Measurements from ENCODE around the gene TNRC6C.
"Not testable (repeated sequence)": the region's sequence is repeated elsewhere in the genome, so short reads cannot be mapped to it uniquely, and the experiment has no call there.

TNRC6C gene

GRCh38 chr17:77968788-77969187, 10.3 kb downstream of the TNRC6C start:
- peaks cover 16% of the 10 kb centered on the region for H3K4me1 ChIP-seq (ENCODE audit: insufficient read depth, low read length)
- 95% methylated on average over 3 of the region's 3 CpGs for WGBS
- no peak overlapping the region for H3K9ac ChIP-seq (ENCODE audit: low read depth, low read length)
- H3K36me3 ChIP-seq (ENCODE audit: insufficient read depth, low read length) = no peaks in the 10 kb centered on the region
- no peak overlapping the region for H3K4me3 ChIP-seq (ENCODE audit: low read length)
- no peak overlapping the region for H3K27ac ChIP-seq (ENCODE audit: low read depth, low read length)
- H3K9me3 ChIP-seq (ENCODE audit: insufficient read depth, low read depth, low read length) = no peaks in the 10 kb centered on the region
- no peaks in the 10 kb centered on the region for H3K27me3 ChIP-seq (ENCODE audit: insufficient read depth, low read length)

GRCh38 chr17:77972271-77972670, 13.8 kb downstream of the TNRC6C start:
- 88% methylated on average over 2 of the region's 3 CpGs for WGBS
- not testable (repeated sequence) for H3K4me3 ChIP-seq (ENCODE audit: low read length); H3K9me3 ChIP-seq (ENCODE audit: insufficient read depth, low read depth, low read length); H3K9ac ChIP-seq (ENCODE audit: low read depth, low read length); H3K36me3 ChIP-seq (ENCODE audit: insufficient read depth, low read length); H3K27me3 ChIP-seq (ENCODE audit: insufficient read depth, low read length); H3K27ac ChIP-seq (ENCODE audit: low read depth, low read length); H3K4me1 ChIP-seq (ENCODE audit: insufficient read depth, low read length)

- Histone ChIP-seq H3K36me3 (ENCODE audit: insufficient read depth, low read length) (no peaks in the 10 kb centered on the region), H3K27ac (ENCODE audit: low read depth, low read length) (no peak overlapping the region), H3K9ac (ENCODE audit: low read depth, low read length) (no peak overlapping the region), H3K4me1 (ENCODE audit: insufficient read depth, low read length) (peaks cover 14% of the 10 kb centered on the region), H3K27me3 (ENCODE audit: insufficient read depth, low read length) (no peaks in the 10 kb centered on the region), H3K9me3 (ENCODE audit: insufficient read depth, low read depth, low read length) (no peaks in the 10 kb centered on the region), H3K4me3 (ENCODE audit: low read length) (no peak overlapping the region)
- WGBS = 92% methylated on average over 2 of the region's 2 CpGs
Measured at GRCh38 chr17:77973953-77974352, 15.4 kb downstream of the TNRC6C start.

- H3K9me3 ChIP-seq (ENCODE audit: insufficient read depth, low read depth, low read length) = no peaks in the 10 kb centered on the region
- H3K9ac ChIP-seq (ENCODE audit: low read depth, low read length) = no peak overlapping the region
- no peak overlapping the region for H3K27ac ChIP-seq (ENCODE audit: low read depth, low read length)
- H3K4me1 ChIP-seq (ENCODE audit: insufficient read depth, low read length) = peaks cover 14% of the 10 kb centered on the region
- H3K27me3 ChIP-seq (ENCODE audit: insufficient read depth, low read length) = no peaks in the 10 kb centered on the region
- WGBS = 59% methylated on average over 2 of the region's 4 CpGs
- no peaks in the 10 kb centered on the region for H3K36me3 ChIP-seq (ENCODE audit: insufficient read depth, low read length)
- H3K4me3 ChIP-seq (ENCODE audit: low read length) = no peak overlapping the region
Measured at GRCh38 chr17:77974396-77974795, 15.9 kb downstream of the TNRC6C start.

- not testable (repeated sequence) for H3K9me3 ChIP-seq (ENCODE audit: insufficient read depth, low read depth, low read length); H3K36me3 ChIP-seq (ENCODE audit: insufficient read depth, low read length); H3K9ac ChIP-seq (ENCODE audit: low read depth, low read length); H3K4me3 ChIP-seq (ENCODE audit: low read length); H3K27me3 ChIP-seq (ENCODE audit: insufficient read depth, low read length); H3K27ac ChIP-seq (ENCODE audit: low read depth, low read length); H3K4me1 ChIP-seq (ENCODE audit: insufficient read depth, low read length)
- WGBS = 95% methylated on average over 6 of the region's 6 CpGs
Measured at GRCh38 chr17:77982430-77982829, 23.9 kb downstream of the TNRC6C start.

- Histone ChIP-seq H3K9me3 (ENCODE audit: insufficient read depth, low read depth, low read length) (no peaks in the 10 kb centered on the region), H3K27ac (ENCODE audit: low read depth, low read length) (no peak overlapping the region), H3K27me3 (ENCODE audit: insufficient read depth, low read length) (no peaks in the 10 kb centered on the region), H3K4me3 (ENCODE audit: low read length) (no peak overlapping the region), H3K9ac (ENCODE audit: low read depth, low read length) (no peak overlapping the region), H3K4me1 (ENCODE audit: insufficient read depth, low read length) (peaks cover 16% of the 10 kb centered on the region), H3K36me3 (ENCODE audit: insufficient read depth, low read length) (no peaks in the 10 kb centered on the region)
- 94% methylated on average over 3 of the region's 3 CpGs for WGBS
Measured at GRCh38 chr17:77990301-77990700, 31.8 kb downstream of the TNRC6C start.

- not testable (repeated sequence) for H3K9ac ChIP-seq (ENCODE audit: low read depth, low read length); H3K9me3 ChIP-seq (ENCODE audit: insufficient read depth, low read depth, low read length); H3K27ac ChIP-seq (ENCODE audit: low read depth, low read length); H3K27me3 ChIP-seq (ENCODE audit: insufficient read depth, low read length); H3K4me3 ChIP-seq (ENCODE audit: low read length); H3K36me3 ChIP-seq (ENCODE audit: insufficient read depth, low read length)
- peaks cover 16% of the 10 kb centered on the region for H3K4me1 ChIP-seq (ENCODE audit: insufficient read depth, low read length)
- 82% methylated on average over 7 of the region's 7 CpGs for WGBS
Measured at GRCh38 chr17:77993735-77994134, 35.2 kb downstream of the TNRC6C start.

- no peaks in the 10 kb centered on the region for H3K9me3 ChIP-seq (ENCODE audit: insufficient read depth, low read depth, low read length)
- 79% methylated on average over 5 of the region's 6 CpGs for WGBS
- peaks cover 20% of the 10 kb centered on the region for H3K4me1 ChIP-seq (ENCODE audit: insufficient read depth, low read length)
- no peak overlapping the region for H3K27ac ChIP-seq (ENCODE audit: low read depth, low read length)
- H3K27me3 ChIP-seq (ENCODE audit: insufficient read depth, low read length) = no peaks in the 10 kb centered on the region
- no peaks in the 10 kb centered on the region for H3K36me3 ChIP-seq (ENCODE audit: insufficient read depth, low read length)
- no peak overlapping the region for H3K4me3 ChIP-seq (ENCODE audit: low read length)
- no peak overlapping the region for H3K9ac ChIP-seq (ENCODE audit: low read depth, low read length)
Measured at GRCh38 chr17:77995146-77995852, 36.8 kb downstream of the TNRC6C start.

- Histone ChIP-seq H3K9me3 (ENCODE audit: insufficient read depth, low read depth, low read length) (no peaks in the 10 kb centered on the region), H3K4me3 (ENCODE audit: low read length) (no peak overlapping the region), H3K9ac (ENCODE audit: low read depth, low read length) (no peak overlapping the region), H3K27me3 (ENCODE audit: insufficient read depth, low read length) (no peaks in the 10 kb centered on the region), H3K27ac (ENCODE audit: low read depth, low read length) (no peak overlapping the region), H3K36me3 (ENCODE audit: insufficient read depth, low read length) (no peaks in the 10 kb centered on the region), H3K4me1 (ENCODE audit: insufficient read depth, low read length) (peaks cover 27% of the 10 kb centered on the region)
- WGBS = 92% methylated on average over 3 of the region's 3 CpGs
Measured at GRCh38 chr17:77996256-77996655, 37.8 kb downstream of the TNRC6C start.

- WGBS = 94% methylated on average over 7 of the region's 7 CpGs
- Histone ChIP-seq H3K4me3 (ENCODE audit: low read length) (no peak overlapping the region), H3K36me3 (ENCODE audit: insufficient read depth, low read length) (peaks cover 7% of the 10 kb centered on the region; the same call in 1 of the 2 replicates), H3K4me1 (ENCODE audit: insufficient read depth, low read length) (peaks cover 29% of the 10 kb centered on the region), H3K9me3 (ENCODE audit: insufficient read depth, low read depth, low read length) (no peaks in the 10 kb centered on the region), H3K27me3 (ENCODE audit: insufficient read depth, low read length) (no peaks in the 10 kb centered on the region), H3K9ac (ENCODE audit: low read depth, low read length) (no peak overlapping the region), H3K27ac (ENCODE audit: low read depth, low read length) (no peak overlapping the region)
Measured at GRCh38 chr17:77999413-78000173, 41.1 kb downstream of the TNRC6C start.

- Histone ChIP-seq H3K4me1 (ENCODE audit: insufficient read depth, low read length) (peaks cover 21% of the 10 kb centered on the region), H3K27ac (ENCODE audit: low read depth, low read length) (no peak overlapping the region), H3K36me3 (ENCODE audit: insufficient read depth, low read length) (peaks cover 14% of the 10 kb centered on the region), H3K9ac (ENCODE audit: low read depth, low read length) (no peak overlapping the region), H3K9me3 (ENCODE audit: insufficient read depth, low read depth, low read length) (no peaks in the 10 kb centered on the region), H3K4me3 (ENCODE audit: low read length) (no peak overlapping the region), H3K27me3 (ENCODE audit: insufficient read depth, low read length) (no peaks in the 10 kb centered on the region)
- WGBS = 85% methylated on average over 1 of the region's 3 CpGs
Measured at GRCh38 chr17:78000341-78000740, 41.8 kb downstream of the TNRC6C start.

Data from HUES64 (cell line).